HEK293T (cell line): ENCODE measurements around the gene SEMA3D.

Experiments used
- CTCF ChIA-PET: fragments of 350-600 bp; formaldehyde crosslinking; extraction: SDS; loops from one replicate; lab custom pipeline; 2021; ENCODE audit warnings: antibody characterized with exemption, inconsistent platforms; lab: Yijun Ruan, JAX
- POLR2A ChIA-PET: fragments of 350-600 bp; formaldehyde crosslinking; extraction: SDS; loops from one replicate; lab custom pipeline; 2020; ENCODE audit warnings: antibody characterized with exemption, inconsistent platforms; lab: Yijun Ruan, JAX
- DNase-seq: peaks from one replicate; pipeline ENCODE4 v3.0.0; 2012; ENCODE audit warnings: mixed read lengths; ENCODE audit errors: extremely low spot score
- ARNT ChIP-seq: fragments of 450-650 bp; IDR thresholded peaks from 2 replicates; pipeline ENCODE4 v1.6.1; 2017; ENCODE audit warnings: mild to moderate bottlenecking
- BHLHE40 ChIP-seq: fragments of 450-650 bp; IDR thresholded peaks from 2 replicates; pipeline ENCODE4 v1.6.1; 2016; ENCODE audit warnings: mild to moderate bottlenecking, moderate library complexity, borderline replicate concordance
- CTBP1 ChIP-seq: fragments of 450-650 bp; IDR thresholded peaks from 2 replicates; pipeline ENCODE4 v1.6.1; 2016; ENCODE audit warnings: borderline replicate concordance
- ELF4 ChIP-seq: fragments of 450-650 bp; IDR thresholded peaks from 2 replicates; pipeline ENCODE4 v1.6.1; 2017; ENCODE audit warnings: antibody characterized with exemption
- FOXA1 ChIP-seq: fragments of 450-650 bp; IDR thresholded peaks from 2 replicates; pipeline ENCODE4 v1.6.1; 2016; ENCODE audit warnings: mild to moderate bottlenecking
- FOXK2 ChIP-seq: fragments of 450-650 bp; IDR thresholded peaks from 2 replicates; pipeline ENCODE4 v1.6.1; 2016; ENCODE audit warnings: mild to moderate bottlenecking
- FOXM1 ChIP-seq: fragments of 450-650 bp; IDR thresholded peaks from 2 replicates; pipeline ENCODE4 v1.6.1; 2017; ENCODE audit warnings: mild to moderate bottlenecking, borderline replicate concordance
- HDGF ChIP-seq: fragments of 450-650 bp; IDR thresholded peaks from 2 replicates; pipeline ENCODE4 v1.6.1; 2017; ENCODE audit warnings: antibody characterized with exemption, borderline replicate concordance
- L3MBTL2 ChIP-seq: fragments of 450-650 bp; conservative IDR thresholded peaks from 2 replicates; pipeline ENCODE4 v1.6.1; 2016; ENCODE audit warnings: mild to moderate bottlenecking
- LEF1 ChIP-seq: fragments of 450-650 bp; IDR thresholded peaks from 2 replicates; pipeline ENCODE4 v1.6.1; 2017; ENCODE audit warnings: mild to moderate bottlenecking, borderline replicate concordance
- NFRKB ChIP-seq: fragments of 450-650 bp; IDR thresholded peaks from 2 replicates; pipeline ENCODE4 v1.6.1; 2016; ENCODE audit warnings: mild to moderate bottlenecking, moderate library complexity
- PKNOX1 ChIP-seq: fragments of 450-650 bp; IDR thresholded peaks from 2 replicates; pipeline ENCODE4 v1.6.1; 2016
- SP1 ChIP-seq: fragments of 450-650 bp; IDR thresholded peaks from 2 replicates; pipeline ENCODE4 v1.6.1; 2017
- SUZ12 ChIP-seq: fragments of 450-650 bp; IDR thresholded peaks from 2 replicates; pipeline ENCODE4 v1.6.1; 2016; ENCODE audit warnings: mild to moderate bottlenecking
- TARDBP ChIP-seq: fragments of 450-650 bp; IDR thresholded peaks from 2 replicates; pipeline ENCODE4 v1.6.1; 2016
- ZNF384 ChIP-seq: fragments of 450-650 bp; IDR thresholded peaks from 2 replicates; pipeline ENCODE4 v1.6.1; 2016

The SEMA3D gene

DNA sequence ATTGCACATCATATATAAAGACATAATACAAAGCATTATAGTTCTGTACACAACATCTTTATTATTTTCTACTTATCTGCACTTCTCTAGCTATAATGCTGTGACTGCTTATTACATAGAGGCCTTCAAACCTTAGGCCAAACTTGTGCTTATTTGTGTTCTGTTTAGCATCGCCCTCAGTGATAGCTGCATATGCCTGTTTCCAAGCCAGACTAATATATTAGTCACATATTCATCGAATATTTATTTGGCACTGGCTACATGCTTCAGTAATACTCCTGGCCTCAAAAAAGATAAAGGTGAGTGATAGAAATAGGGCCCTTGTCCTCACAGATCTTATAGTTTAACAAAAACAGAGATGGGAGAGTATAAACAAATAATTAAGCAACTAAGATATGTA lies 30.2 kb upstream of the SEMA3D start:
- POLR2A ChIA-PET, result no interaction called here
- DNase-seq, result no peak
- TF ChIP-seq CTBP1 (no peak), HDGF (no peak), FOXM1 (no peak), L3MBTL2 (no peak), PKNOX1 (no peak), TARDBP (no peak), NFRKB (no peak), ELF4 (no peak), ZNF384 (no peak), SP1 (no peak), FOXA1 (no peak), LEF1 (no peak), FOXK2 (no peak), SUZ12 (no peak), BHLHE40 (no peak)
- CTCF ChIA-PET, result no interaction called here

GRCh38 chr7:85215098-85215497 lies 28.2 kb upstream of the SEMA3D start:
- POLR2A ChIA-PET, result no interaction called here
- CTCF ChIA-PET, result no interaction called here
- DNase-seq, result no peak
- TF ChIP-seq FOXK2, result no peak
- no peak for TF ChIP-seq ZNF384
- TF ChIP-seq LEF1, result no peak
- TF ChIP-seq PKNOX1, result no peak
- TF ChIP-seq TARDBP, result no peak
- no peak for TF ChIP-seq HDGF
- no peak for TF ChIP-seq FOXA1
- TF ChIP-seq CTBP1, result no peak
- no peak for TF ChIP-seq NFRKB
- no peak for TF ChIP-seq FOXM1
- TF ChIP-seq ARNT, result no peak
- no peak for TF ChIP-seq BHLHE40
- no peak for TF ChIP-seq ELF4
- TF ChIP-seq L3MBTL2, result no peak
- no peak for TF ChIP-seq SP1
- no peak for TF ChIP-seq SUZ12

DNA sequence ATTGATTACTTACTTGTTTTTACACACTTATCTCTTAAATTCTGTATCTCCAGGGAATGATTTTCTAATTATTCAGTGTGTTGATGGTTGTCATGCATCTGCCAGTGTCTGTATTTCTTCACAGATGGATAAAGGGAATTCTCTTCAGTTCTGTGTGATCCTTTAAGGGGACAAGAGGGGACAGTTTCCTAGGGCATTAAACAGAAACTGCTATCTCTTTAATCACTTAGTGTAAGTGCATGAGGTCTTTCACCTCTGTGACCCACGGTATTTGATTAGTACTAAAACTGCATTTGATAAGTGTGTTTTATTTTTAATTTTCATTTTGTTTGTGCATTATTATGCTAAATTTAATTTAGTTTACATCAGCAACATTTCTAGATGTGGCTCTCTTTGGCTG lies 26.6 kb upstream of the SEMA3D start:
- ChIA-PET CTCF (no interaction called here), POLR2A (no interaction called here)
- TF ChIP-seq SP1, result no peak
- TF ChIP-seq TARDBP, result no peak
- no peak for TF ChIP-seq FOXK2
- DNase-seq, result no peak

DNA sequence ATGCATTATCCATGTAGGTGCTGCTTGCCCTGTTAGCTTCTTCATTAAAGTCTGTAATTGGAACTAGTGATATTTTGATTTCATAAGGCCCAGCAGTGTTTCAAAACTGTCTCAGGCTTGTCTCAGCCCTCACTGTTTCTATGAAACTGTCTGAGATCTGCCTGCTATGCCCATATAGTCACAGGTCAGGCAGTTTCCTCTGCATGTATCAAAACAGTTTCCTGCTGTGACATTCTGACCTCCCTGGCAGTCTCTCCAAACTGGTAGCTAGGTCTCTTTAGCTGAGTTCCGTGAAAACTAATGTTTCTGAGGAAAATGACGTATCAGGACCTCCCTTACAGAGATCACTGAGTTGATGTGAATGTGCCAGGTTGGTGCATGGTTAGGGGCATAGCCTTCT lies 18.9 kb upstream of the SEMA3D start:
- POLR2A ChIA-PET, result no interaction called here
- CTCF ChIA-PET, result no interaction called here
- no peak for TF ChIP-seq FOXK2
- no peak for TF ChIP-seq BHLHE40
- no peak for TF ChIP-seq SP1
- TF ChIP-seq TARDBP, result no peak
- DNase-seq, result no peak

DNA sequence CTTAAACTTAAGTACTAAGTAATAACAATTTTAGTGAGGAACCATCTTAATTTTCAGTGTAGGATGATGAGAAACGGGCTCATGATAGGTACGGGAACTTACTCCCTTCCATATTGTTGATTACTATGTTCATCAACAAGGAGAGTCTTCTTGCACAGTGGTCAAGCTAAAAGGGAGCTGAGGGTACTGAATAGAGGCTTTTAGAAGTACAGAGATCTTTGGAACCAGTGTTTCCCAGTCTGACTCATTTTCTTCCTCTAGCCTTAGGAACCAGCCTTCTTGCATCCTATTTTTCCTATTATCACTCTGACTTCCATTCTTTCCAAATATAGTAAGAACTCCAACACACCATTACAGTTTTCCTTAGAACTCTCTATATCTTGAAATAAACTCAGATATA lies 17.6 kb upstream of the SEMA3D start:
- ChIA-PET POLR2A (no interaction called here), CTCF (no interaction called here)
- TF ChIP-seq SUZ12 (no peak), FOXM1 (no peak), NFRKB (no peak), PKNOX1 (no peak), HDGF (no peak), LEF1 (no peak), TARDBP (no peak), FOXK2 (no peak), BHLHE40 (no peak), SP1 (no peak), FOXA1 (no peak), ZNF384 (no peak), ELF4 (no peak), L3MBTL2 (no peak)
- DNase-seq, result no peak

GRCh38 chr7:85204061-85204460 lies 17.2 kb upstream of the SEMA3D start:
- TF ChIP-seq PKNOX1 (no peak), ELF4 (no peak), TARDBP (no peak), FOXA1 (no peak), FOXM1 (no peak), SUZ12 (no peak), HDGF (no peak), LEF1 (no peak), SP1 (no peak), CTBP1 (no peak), L3MBTL2 (no peak), ARNT (no peak), ZNF384 (no peak), FOXK2 (no peak), NFRKB (no peak)
- no peak for DNase-seq
- POLR2A ChIA-PET, result no interaction called here
- CTCF ChIA-PET, result no interaction called here
